ENCODE results near the gene PSTPIP2. TPM values are rescaled to one million over a fixed set of nuclear protein-coding genes. Genes with fewer than 3 reads are reported as not detected.

PSTPIP2 gene
- total and polyA plus RNA-seq, 2 of the 4 experiments (the other 2 are of a cell fraction), result 10.4 to 12.4 TPM

DNA sequence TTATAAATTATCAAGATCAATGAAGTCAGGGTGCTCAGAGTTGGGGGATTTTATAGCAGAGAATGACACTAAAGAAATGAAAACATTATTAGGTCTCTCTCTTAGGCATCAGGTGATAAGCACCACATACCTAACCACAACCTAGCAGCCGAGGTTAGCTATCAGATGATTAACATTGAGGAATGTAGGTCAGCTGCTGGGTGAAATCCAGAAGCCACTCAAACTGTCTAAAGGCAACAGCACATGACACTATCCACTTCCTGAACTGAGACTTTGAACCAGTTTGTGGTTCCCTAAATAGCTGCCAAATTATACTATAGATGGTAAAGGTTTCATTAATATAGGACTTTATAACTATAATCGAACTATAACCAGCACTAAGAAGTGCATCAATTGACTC, 109.6 kb downstream of the PSTPIP2 start:
- H3K4me2 ChIP-seq (ENCODE audit: low read depth, low read length), result peak overlapping the region; percentile 4; the same call in 1 of the 2 replicates

More for the DNA sequence above, 109.6 kb downstream of the PSTPIP2 start:
- Histone ChIP-seq H3K9me3 (ENCODE audit: control insufficient read depth, insufficient read depth, low read length) (no peaks in the 10 kb centered on the region), H2AFZ (replicated peaks; ENCODE audit: low read length, poor library complexity) (no peak overlapping the region), H3K36me3 (ENCODE audit: control insufficient read depth, insufficient read depth, low read length) (peaks cover 4% of the 10 kb centered on the region; the same call in 1 of the 2 replicates), H3K4me3 (ENCODE audit: insufficient read depth, low read depth, low read length) (no peak overlapping the region), H3K27ac (ENCODE audit: insufficient read depth, low read length) (peak overlapping the region; percentile 42; the same call in 1 of the 2 replicates), H3K27me3 (ENCODE audit: control insufficient read depth, insufficient read depth, low read length) (no peaks in the 10 kb centered on the region), H2BK20ac (ENCODE audit: low read depth, low read length) (peak overlapping the region; percentile 83), H2BK120ac (ENCODE audit: low read depth, low read length) (peak overlapping the region; percentile 95), H3K18ac (ENCODE audit: low read depth, low read length) (peak overlapping the region; percentile 14; the same call in 1 of the 2 replicates), H3K4ac (ENCODE audit: low read depth, low read length) (peak overlapping the region; percentile 74), H3K9ac (ENCODE audit: low read depth, low read length) (no peak overlapping the region), H2AK9ac (replicated peaks; ENCODE audit: low read depth, low read length, poor library complexity) (no peak overlapping the region), H3K14ac (replicated peaks; ENCODE audit: low read depth, low read length) (peak overlapping the region; percentile 56; the same call in 1 of the 2 replicates), H3K23ac (ENCODE audit: low read depth, low read length) (peak overlapping the region; percentile 50), H3K56ac (ENCODE audit: extremely low read depth, insufficient read depth, low read length) (peak overlapping the region; percentile 75; the same call in 1 of the 2 replicates), H4K8ac (ENCODE audit: low read depth in 2 of 2, low read length in 2 of 2) (peak overlapping the region; percentile 3 to 84; a peak in 3 of 4 replicates), H2BK5ac (ENCODE audit: low read depth, low read length, poor library complexity, severe bottlenecking) (peak overlapping the region; percentile 99), H2AK5ac (ENCODE audit: low read depth, low read length) (peak overlapping the region; percentile 28), H3K9me1 (ENCODE audit: insufficient read depth, low read length) (peaks cover 10% of the 10 kb centered on the region), H4K5ac (ENCODE audit: low read depth, low read length) (peak overlapping the region; percentile 9; the same call in 1 of the 2 replicates), H2BK15ac (ENCODE audit: low read depth, low read length) (peak overlapping the region; percentile 4; the same call in 2 of the 3 replicates), H3K4me1 (ENCODE audit: control insufficient read depth, insufficient read depth, low read length) (peaks cover 31% of the 10 kb centered on the region), H4K91ac (ENCODE audit: insufficient read depth, low read depth, low read length) (peak overlapping the region; percentile 65), H4K20me1 (ENCODE audit: insufficient read depth, low read length) (no peaks in the 10 kb centered on the region), H3K79me1 (ENCODE audit: low read depth in 1 of 2, low read length in 2 of 2) (peaks cover 18 to 56% of the 10 kb centered on the region in 2 experiments)
- ChIA-PET CTCF (interaction anchor here (1.2 kb wide), 1 partner anchor 24 kb away, joined by 3 read pairs; no protein-coding TSS in a partner anchor), POLR2A (ENCODE audit: unreplicated experiment) (interaction anchor here (1.4 kb wide), 1 partner anchor 21 kb away, joined by 4 read pairs; no protein-coding TSS in a partner anchor)
- ATAC-seq (ENCODE audit: low read depth) (peak; percentile 5; the same call in 1 of the 2 replicates), DNase-seq (peak; percentile 77)
- in situ Hi-C loops (cut with MboI; ENCODE audit: low sequenced_read_pairs), result no loop called here
- no TSS peak for BruUV-seq (replicated peaks)
- WGBS, 2 experiments (ENCODE audit: extremely low coverage in 2 of 2, insufficient read length in 1 of 2), result no CpG with 5 or more reads among the region's 2 CpGs
- intact Hi-C loops (cut with micrococcal nuclease), result no loop called here
- no peak for TF ChIP-seq CHD1 (IDR thresholded peaks at IDR 0.05; ENCODE audit: low read depth, low read length)
- no peak for TF ChIP-seq RFX5 (IDR thresholded peaks at IDR 0.05; ENCODE audit: low read depth, low read length)
- no peak for TF ChIP-seq POLR2A (IDR thresholded peaks at IDR 0.05; ENCODE audit: low read depth, low read length)
- no peak for TF ChIP-seq MXI1 (IDR thresholded peaks at IDR 0.05; ENCODE audit: borderline replicate concordance, low read depth, low read length)
- no peak for TF ChIP-seq SMC3 (IDR thresholded peaks at IDR 0.05; ENCODE audit: low read depth, low read length)
- TF ChIP-seq FOS (IDR thresholded peaks at IDR 0.05; ENCODE audit: low read depth, low read length), result no peak
- TF ChIP-seq USF2 (IDR thresholded peaks at IDR 0.05; ENCODE audit: low read depth, low read length), result peak; percentile 59
- TF ChIP-seq, protein P1, sequence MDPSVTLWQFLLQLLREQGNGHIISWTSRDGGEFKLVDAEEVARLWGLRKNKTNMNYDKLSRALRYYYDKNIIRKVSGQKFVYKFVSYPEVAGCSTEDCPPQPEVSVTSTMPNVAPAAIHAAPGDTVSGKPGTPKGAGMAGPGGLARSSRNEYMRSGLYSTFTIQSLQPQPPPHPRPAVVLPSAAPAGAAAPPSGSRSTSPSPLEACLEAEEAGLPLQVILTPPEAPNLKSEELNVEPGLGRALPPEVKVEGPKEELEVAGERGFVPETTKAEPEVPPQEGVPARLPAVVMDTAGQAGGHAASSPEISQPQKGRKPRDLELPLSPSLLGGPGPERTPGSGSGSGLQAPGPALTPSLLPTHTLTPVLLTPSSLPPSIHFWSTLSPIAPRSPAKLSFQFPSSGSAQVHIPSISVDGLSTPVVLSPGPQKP (IDR thresholded peaks at IDR 0.05; ENCODE audit: borderline replicate concordance, low read depth, low read length), result no peak
- TF ChIP-seq NFE2L2 (IDR thresholded peaks at IDR 0.05; ENCODE audit: low read depth, low read length), result no peak
- TF ChIP-seq BHLHE40 (IDR thresholded peaks at IDR 0.05; ENCODE audit: low read depth, low read length), result peak; percentile 67
- TF ChIP-seq CTCF (conservative IDR thresholded peaks at IDR 0.05; ENCODE audit: low read depth, low read length), result no peak
- no peak for TF ChIP-seq CEBPB (IDR thresholded peaks at IDR 0.05; ENCODE audit: low read depth, low read length)
- TF ChIP-seq RCOR1 (IDR thresholded peaks at IDR 0.05; ENCODE audit: insufficient replicate concordance, low read length), result no peak
- no peak for TF ChIP-seq MAZ (IDR thresholded peaks at IDR 0.05; ENCODE audit: borderline replicate concordance, low read depth, low read length)
- dilution Hi-C loops (cut with HindIII; ENCODE audit: low sequenced_read_pairs, unreplicated experiment), result no loop called here

Measured in IMR-90 (cell line).